ENCODE results near the gene KLF13.

The KLF13 gene

GRCh38 chr15:31369727-31370126 is 43.1 kb downstream of the KLF13 start:
- DNase-seq (ENCODE audit: insufficient read length, low spot score): no peak
- no peak for FAIRE-seq
- no peak for TF ChIP-seq POLR2A (IDR thresholded peaks at IDR 0.05; ENCODE audit: low read depth, low read length)

- FAIRE-seq: no peak
- no peak for DNase-seq (ENCODE audit: insufficient read length, low spot score)
- TF ChIP-seq POLR2A (IDR thresholded peaks at IDR 0.05; ENCODE audit: low read depth, low read length): no peak
Measured at GRCh38 chr15:31371520-31372240, 45.0 kb downstream of the KLF13 start.

- DNase-seq (ENCODE audit: insufficient read length, low spot score): no peak
- no peak for TF ChIP-seq POLR2A (IDR thresholded peaks at IDR 0.05; ENCODE audit: low read depth, low read length)
- FAIRE-seq: no peak
Measured at GRCh38 chr15:31372635-31373091, 46.0 kb downstream of the KLF13 start.

- FAIRE-seq: no peak
- no peak for TF ChIP-seq POLR2A (IDR thresholded peaks at IDR 0.05; ENCODE audit: low read depth, low read length)
- DNase-seq (ENCODE audit: insufficient read length, low spot score): no peak
Measured at GRCh38 chr15:31373096-31373865, 46.6 kb downstream of the KLF13 start.

GRCh38 chr15:31373970-31374369 is 47.3 kb downstream of the KLF13 start:
- DNase-seq (ENCODE audit: insufficient read length, low spot score): no peak
- FAIRE-seq: no peak
- no peak for TF ChIP-seq POLR2A (IDR thresholded peaks at IDR 0.05; ENCODE audit: low read depth, low read length)

GRCh38 chr15:31374489-31374888 is 47.9 kb downstream of the KLF13 start:
- no peak for TF ChIP-seq POLR2A (IDR thresholded peaks at IDR 0.05; ENCODE audit: low read depth, low read length)
- no peak for DNase-seq (ENCODE audit: insufficient read length, low spot score)
- FAIRE-seq: no peak

- no peak for FAIRE-seq
Measured at GRCh38 chr15:31374986-31375385, 48.4 kb downstream of the KLF13 start.

GRCh38 chr15:31375772-31376171 is 49.1 kb downstream of the KLF13 start:
- FAIRE-seq (no peak), DNase-seq (ENCODE audit: insufficient read length, low spot score) (no peak)
- no peak for TF ChIP-seq POLR2A (IDR thresholded peaks at IDR 0.05; ENCODE audit: low read depth, low read length)

More at GRCh38 chr15:31374986-31375385, 48.4 kb downstream of the KLF13 start:
- no peak for TF ChIP-seq POLR2A (IDR thresholded peaks at IDR 0.05; ENCODE audit: low read depth, low read length)
- DNase-seq (ENCODE audit: insufficient read length, low spot score): no peak

GRCh38 chr15:31376511-31376910 is 49.9 kb downstream of the KLF13 start:
- no peak for FAIRE-seq

GRCh38 chr15:31377030-31377429 is 50.4 kb downstream of the KLF13 start:
- FAIRE-seq: no peak
- DNase-seq (ENCODE audit: insufficient read length, low spot score): no peak

More at GRCh38 chr15:31376511-31376910, 49.9 kb downstream of the KLF13 start:
- DNase-seq (ENCODE audit: insufficient read length, low spot score): no peak
- no peak for TF ChIP-seq POLR2A (IDR thresholded peaks at IDR 0.05; ENCODE audit: low read depth, low read length)

GRCh38 chr15:31378363-31378903 is 51.8 kb downstream of the KLF13 start:
- TF ChIP-seq POLR2A (IDR thresholded peaks at IDR 0.05; ENCODE audit: low read depth, low read length): no peak
- FAIRE-seq: no peak
- DNase-seq (ENCODE audit: insufficient read length, low spot score): no peak

More at GRCh38 chr15:31377030-31377429, 50.4 kb downstream of the KLF13 start:
- no peak for TF ChIP-seq POLR2A (IDR thresholded peaks at IDR 0.05; ENCODE audit: low read depth, low read length)

GRCh38 chr15:31379042-31379441 is 52.4 kb downstream of the KLF13 start:
- no peak for DNase-seq (ENCODE audit: insufficient read length, low spot score)
- FAIRE-seq: no peak
- no peak for TF ChIP-seq POLR2A (IDR thresholded peaks at IDR 0.05; ENCODE audit: low read depth, low read length)

- no peak for FAIRE-seq
- no peak for DNase-seq (ENCODE audit: insufficient read length, low spot score)
- no peak for TF ChIP-seq POLR2A (IDR thresholded peaks at IDR 0.05; ENCODE audit: low read depth, low read length)
Measured at GRCh38 chr15:31379577-31379976, 52.9 kb downstream of the KLF13 start.

Data from H54 (cell line).